ENCODE measurements around the gene HSF4.

DNA sequence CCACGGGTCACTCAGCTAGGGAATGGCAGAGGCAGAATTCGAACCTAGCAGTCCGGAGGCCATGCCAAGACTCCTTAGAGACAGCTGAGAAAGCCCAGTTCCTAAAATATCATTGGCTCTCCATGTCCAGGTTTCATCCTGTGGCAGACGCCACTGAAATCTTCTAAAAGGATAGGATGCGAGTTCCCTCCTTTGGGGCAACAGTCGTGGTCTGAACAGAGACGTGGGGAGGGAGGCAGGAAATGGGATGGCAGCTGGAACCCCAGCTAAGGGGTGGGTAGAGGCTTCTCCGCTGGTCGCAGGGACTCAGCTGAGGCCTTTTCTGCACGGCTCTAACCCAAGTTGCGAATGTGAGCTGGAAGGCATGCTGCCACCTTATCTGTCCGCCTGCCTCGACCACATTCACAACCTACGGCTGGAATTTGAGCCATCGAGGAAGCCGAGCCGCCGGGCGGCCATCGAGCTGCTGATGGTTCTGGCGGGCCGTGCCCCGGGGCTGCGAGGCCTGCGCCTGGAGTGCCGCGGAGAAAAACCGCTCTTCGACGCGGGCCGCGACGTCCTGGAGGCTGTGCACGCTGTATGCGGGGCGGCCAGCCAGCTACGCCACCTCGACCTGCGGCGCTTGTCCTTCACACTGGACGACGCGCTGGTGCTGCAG lies 1.9 kb upstream of the HSF4 start:
- TF ChIP-seq, protein P1, sequence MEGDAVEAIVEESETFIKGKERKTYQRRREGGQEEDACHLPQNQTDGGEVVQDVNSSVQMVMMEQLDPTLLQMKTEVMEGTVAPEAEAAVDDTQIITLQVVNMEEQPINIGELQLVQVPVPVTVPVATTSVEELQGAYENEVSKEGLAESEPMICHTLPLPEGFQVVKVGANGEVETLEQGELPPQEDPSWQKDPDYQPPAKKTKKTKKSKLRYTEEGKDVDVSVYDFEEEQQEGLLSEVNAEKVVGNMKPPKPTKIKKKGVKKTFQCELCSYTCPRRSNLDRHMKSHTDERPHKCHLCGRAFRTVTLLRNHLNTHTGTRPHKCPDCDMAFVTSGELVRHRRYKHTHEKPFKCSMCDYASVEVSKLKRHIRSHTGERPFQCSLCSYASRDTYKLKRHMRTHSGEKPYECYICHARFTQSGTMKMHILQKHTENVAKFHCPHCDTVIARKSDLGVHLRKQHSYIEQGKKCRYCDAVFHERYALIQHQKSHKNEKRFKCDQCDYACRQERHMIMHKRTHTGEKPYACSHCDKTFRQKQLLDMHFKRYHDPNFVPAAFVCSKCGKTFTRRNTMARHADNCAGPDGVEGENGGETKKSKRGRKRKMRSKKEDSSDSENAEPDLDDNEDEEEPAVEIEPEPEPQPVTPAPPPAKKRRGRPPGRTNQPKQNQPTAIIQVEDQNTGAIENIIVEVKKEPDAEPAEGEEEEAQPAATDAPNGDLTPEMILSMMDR (conservative IDR thresholded peaks at IDR 0.05; ENCODE audit: low read length), result no peak
- TF ChIP-seq EZH2phosphoT487 (IDR thresholded peaks at IDR 0.05; ENCODE audit: borderline replicate concordance, low read depth, low read length), result no peak
